ENCODE data around the gene ST7.

The ST7 gene

GRCh38 chr7:117185124-117185523 is 231.8 kb downstream of the ST7 start:
- Histone ChIP-seq H3K4me1 (ENCODE audit: control insufficient read depth in 5 of 5, insufficient read depth in 5 of 5, low read length in 5 of 5) (no peaks in the 10 kb centered on the region), H3K4me3 (ENCODE audit: low read depth in 1 of 5, low read length in 5 of 5) (no peak overlapping the region), H3K27ac (ENCODE audit: low read depth, low read length) (no peak overlapping the region), H3K9ac (ENCODE audit: low read length in 5 of 5) (no peak overlapping the region), H3K9me3 (ENCODE audit: control insufficient read depth in 5 of 5, low read length in 5 of 5) (no peaks in the 10 kb centered on the region), H3K36me3 (ENCODE audit: control insufficient read depth in 5 of 5, insufficient read depth in 5 of 5, low read length in 5 of 5) (peaks cover 6 to 10% (median 7%) of the 10 kb centered on the region in 5 donors), H3K27me3 (ENCODE audit: control insufficient read depth in 5 of 5, insufficient read depth in 4 of 5, low read length in 5 of 5) (no peaks in the 10 kb centered on the region)

- Histone ChIP-seq H3K9me3 (ENCODE audit: control insufficient read depth in 5 of 5, low read length in 5 of 5) (no peaks in the 10 kb centered on the region), H3K27ac (ENCODE audit: low read depth, low read length) (no peak overlapping the region), H3K36me3 (ENCODE audit: control insufficient read depth in 5 of 5, insufficient read depth in 5 of 5, low read length in 5 of 5) (peaks cover 7 to 18% (median 13%) of the 10 kb centered on the region in 5 donors), H3K9ac (ENCODE audit: low read length in 5 of 5) (no peak overlapping the region), H3K27me3 (ENCODE audit: control insufficient read depth in 5 of 5, insufficient read depth in 4 of 5, low read length in 5 of 5) (no peaks in the 10 kb centered on the region), H3K4me3 (ENCODE audit: low read depth in 1 of 5, low read length in 5 of 5) (no peak overlapping the region), H3K4me1 (ENCODE audit: control insufficient read depth in 5 of 5, insufficient read depth in 5 of 5, low read length in 5 of 5) (no peaks in the 10 kb centered on the region)
Observed at GRCh38 chr7:117186218-117187010, 233.1 kb downstream of the ST7 start.

GRCh38 chr7:117188376-117188775 is 235.1 kb downstream of the ST7 start:
- Histone ChIP-seq H3K9ac (ENCODE audit: low read length in 5 of 5) (no peak overlapping the region), H3K9me3 (ENCODE audit: control insufficient read depth in 5 of 5, low read length in 5 of 5) (no peaks in the 10 kb centered on the region), H3K4me3 (ENCODE audit: low read depth in 1 of 5, low read length in 5 of 5) (no peak overlapping the region), H3K36me3 (ENCODE audit: control insufficient read depth in 5 of 5, insufficient read depth in 5 of 5, low read length in 5 of 5) (peaks cover 11 to 20% (median 16%) of the 10 kb centered on the region in 5 donors), H3K27me3 (ENCODE audit: control insufficient read depth in 5 of 5, insufficient read depth in 4 of 5, low read length in 5 of 5) (no peaks in the 10 kb centered on the region), H3K27ac (ENCODE audit: low read depth, low read length) (no peak overlapping the region), H3K4me1 (ENCODE audit: control insufficient read depth in 5 of 5, insufficient read depth in 5 of 5, low read length in 5 of 5) (no peaks in the 10 kb centered on the region)

- H3K27me3 ChIP-seq (ENCODE audit: control insufficient read depth in 5 of 5, insufficient read depth in 4 of 5, low read length in 5 of 5) = no peaks in the 10 kb centered on the region
- H3K9ac ChIP-seq (ENCODE audit: low read length in 5 of 5) = no peak overlapping the region
- H3K36me3 ChIP-seq (ENCODE audit: control insufficient read depth in 5 of 5, insufficient read depth in 5 of 5, low read length in 5 of 5) = peaks cover 11 to 20% (median 16%) of the 10 kb centered on the region in 5 donors
- H3K9me3 ChIP-seq (ENCODE audit: control insufficient read depth in 5 of 5, low read length in 5 of 5) = no peaks in the 10 kb centered on the region
- no peak overlapping the region for H3K4me3 ChIP-seq (ENCODE audit: low read depth in 1 of 5, low read length in 5 of 5)
- H3K4me1 ChIP-seq (ENCODE audit: control insufficient read depth in 5 of 5, insufficient read depth in 5 of 5, low read length in 5 of 5) = no peaks in the 10 kb centered on the region
- no peak overlapping the region for H3K27ac ChIP-seq (ENCODE audit: low read depth, low read length)
Observed at GRCh38 chr7:117188949-117189592, 235.8 kb downstream of the ST7 start.

- H3K9me3 ChIP-seq (ENCODE audit: control insufficient read depth in 5 of 5, low read length in 5 of 5) = no peaks in the 10 kb centered on the region
- H3K36me3 ChIP-seq (ENCODE audit: control insufficient read depth in 5 of 5, insufficient read depth in 5 of 5, low read length in 5 of 5) = peaks cover 11 to 20% (median 16%) of the 10 kb centered on the region in 5 donors
- no peak overlapping the region for H3K9ac ChIP-seq (ENCODE audit: low read length in 5 of 5)
- no peaks in the 10 kb centered on the region for H3K27me3 ChIP-seq (ENCODE audit: control insufficient read depth in 5 of 5, insufficient read depth in 4 of 5, low read length in 5 of 5)
- H3K27ac ChIP-seq (ENCODE audit: low read depth, low read length) = no peak overlapping the region
- no peaks in the 10 kb centered on the region for H3K4me1 ChIP-seq (ENCODE audit: control insufficient read depth in 5 of 5, insufficient read depth in 5 of 5, low read length in 5 of 5)
- H3K4me3 ChIP-seq (ENCODE audit: low read depth in 1 of 5, low read length in 5 of 5) = no peak overlapping the region
Observed at GRCh38 chr7:117190104-117190503, 236.8 kb downstream of the ST7 start.

GRCh38 chr7:117190746-117191435 is 237.6 kb downstream of the ST7 start:
- Histone ChIP-seq H3K4me3 (ENCODE audit: low read depth in 1 of 5, low read length in 5 of 5) (no peak overlapping the region), H3K27ac (ENCODE audit: low read depth, low read length) (no peak overlapping the region), H3K9me3 (ENCODE audit: control insufficient read depth in 5 of 5, low read length in 5 of 5) (no peaks in the 10 kb centered on the region), H3K4me1 (ENCODE audit: control insufficient read depth in 5 of 5, insufficient read depth in 5 of 5, low read length in 5 of 5) (no peaks in the 10 kb centered on the region), H3K36me3 (ENCODE audit: control insufficient read depth in 5 of 5, insufficient read depth in 5 of 5, low read length in 5 of 5) (peaks cover 11 to 20% (median 16%) of the 10 kb centered on the region in 5 donors), H3K27me3 (ENCODE audit: control insufficient read depth in 5 of 5, insufficient read depth in 4 of 5, low read length in 5 of 5) (no peaks in the 10 kb centered on the region), H3K9ac (ENCODE audit: low read length in 5 of 5) (no peak overlapping the region)

- no peaks in the 10 kb centered on the region for H3K9me3 ChIP-seq (ENCODE audit: control insufficient read depth in 5 of 5, low read length in 5 of 5)
- no peaks in the 10 kb centered on the region for H3K27me3 ChIP-seq (ENCODE audit: control insufficient read depth in 5 of 5, insufficient read depth in 4 of 5, low read length in 5 of 5)
- no peak overlapping the region for H3K9ac ChIP-seq (ENCODE audit: low read length in 5 of 5)
Observed at GRCh38 chr7:117192108-117192507, 238.8 kb downstream of the ST7 start.

GRCh38 chr7:117193564-117193963 is 240.3 kb downstream of the ST7 start:
- Histone ChIP-seq H3K4me3 (ENCODE audit: low read depth in 1 of 5, low read length in 5 of 5) (no peak overlapping the region), H3K27me3 (ENCODE audit: control insufficient read depth in 5 of 5, insufficient read depth in 4 of 5, low read length in 5 of 5) (no peaks in the 10 kb centered on the region), H3K36me3 (ENCODE audit: control insufficient read depth in 5 of 5, insufficient read depth in 5 of 5, low read length in 5 of 5) (peaks cover 11 to 23% (median 18%) of the 10 kb centered on the region in 5 donors), H3K27ac (ENCODE audit: low read depth, low read length) (no peak overlapping the region), H3K9ac (ENCODE audit: low read length in 5 of 5) (no peak overlapping the region), H3K4me1 (ENCODE audit: control insufficient read depth in 5 of 5, insufficient read depth in 5 of 5, low read length in 5 of 5) (no peaks in the 10 kb centered on the region), H3K9me3 (ENCODE audit: control insufficient read depth in 5 of 5, low read length in 5 of 5) (no peaks in the 10 kb centered on the region)

More at GRCh38 chr7:117192108-117192507, 238.8 kb downstream of the ST7 start:
- Histone ChIP-seq H3K4me3 (ENCODE audit: low read depth in 1 of 5, low read length in 5 of 5) (no peak overlapping the region), H3K27ac (ENCODE audit: low read depth, low read length) (no peak overlapping the region), H3K4me1 (ENCODE audit: control insufficient read depth in 5 of 5, insufficient read depth in 5 of 5, low read length in 5 of 5) (no peaks in the 10 kb centered on the region), H3K36me3 (ENCODE audit: control insufficient read depth in 5 of 5, insufficient read depth in 5 of 5, low read length in 5 of 5) (peaks cover 11 to 20% (median 18%) of the 10 kb centered on the region in 5 donors)

GRCh38 chr7:117194445-117194844 is 241.1 kb downstream of the ST7 start:
- Histone ChIP-seq H3K27ac (ENCODE audit: low read depth, low read length) (no peak overlapping the region), H3K27me3 (ENCODE audit: control insufficient read depth in 5 of 5, insufficient read depth in 4 of 5, low read length in 5 of 5) (no peaks in the 10 kb centered on the region)

More at GRCh38 chr7:117194445-117194844, 241.1 kb downstream of the ST7 start:
- Histone ChIP-seq H3K9ac (ENCODE audit: low read length in 5 of 5) (no peak overlapping the region), H3K36me3 (ENCODE audit: control insufficient read depth in 5 of 5, insufficient read depth in 5 of 5, low read length in 5 of 5) (peaks cover 9 to 24% (median 15%) of the 10 kb centered on the region in 5 donors), H3K4me1 (ENCODE audit: control insufficient read depth in 5 of 5, insufficient read depth in 5 of 5, low read length in 5 of 5) (no peaks in the 10 kb centered on the region), H3K9me3 (ENCODE audit: control insufficient read depth in 5 of 5, low read length in 5 of 5) (no peaks in the 10 kb centered on the region), H3K4me3 (ENCODE audit: low read depth in 1 of 5, low read length in 5 of 5) (no peak overlapping the region)

Data from subcutaneous abdominal adipose tissue (tissue), 5 donors.